Epithelial cell of proximal tubule (primary cell): Measurements from ENCODE around the gene HTR3E. TPM values are rescaled to one million over a fixed set of nuclear protein-coding genes. Genes with fewer than 3 reads are reported as not detected.
"Not testable (repeated sequence)": the region's sequence is repeated elsewhere in the genome, so short reads cannot be mapped to it uniquely, and the experiment has no call there.

Experiments used
- DNase-seq: peaks from one replicate; pipeline ENCODE4 v3.0.0-alpha.2; 2011; ENCODE audit warnings: low read depth
- H3K4me3 ChIP-seq: 2 replicates; pipeline ENCODE4 v1.5.1; 2011; ENCODE audit warnings: low read depth, mild to moderate bottlenecking, low read length
- total RNA-seq: library from RNA; depleted of rRNA; stranded (reverse); fragments of >200 nt; gene quantifications from 2 replicates; pipeline ENCODE4 v1.2.3, GENCODE V29; 2015
- TF ChIP-seq, protein P1 (sequence below): conservative IDR thresholded peaks from 2 replicates; pipeline ENCODE4 v1.5.1; 2012; ENCODE audit warnings: low read depth, mild to moderate bottlenecking, low read length

The HTR3E gene
- total RNA-seq, 1 donor from 2014 or later: not detected

DNA sequence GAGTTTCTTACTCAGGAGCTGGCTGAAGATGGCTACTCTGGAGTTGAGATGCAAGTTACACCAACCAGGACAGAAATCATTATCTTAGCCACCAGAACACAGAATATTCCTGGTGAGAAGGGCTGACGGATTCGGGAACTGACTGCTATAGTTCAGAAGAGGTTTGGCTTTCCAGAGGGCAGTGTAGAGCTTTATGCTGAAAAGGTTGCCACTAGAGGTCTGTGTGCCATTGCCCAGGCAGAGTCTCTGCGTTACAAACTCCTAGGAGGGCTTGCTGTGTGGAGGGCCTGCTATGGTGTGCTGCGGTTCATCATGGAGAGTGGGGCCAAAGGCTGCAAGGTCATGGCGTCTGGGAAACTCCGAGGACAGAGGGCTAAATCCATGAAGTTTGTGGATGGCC is 52.9 kb downstream of the HTR3E start:
- TF ChIP-seq, protein P1, sequence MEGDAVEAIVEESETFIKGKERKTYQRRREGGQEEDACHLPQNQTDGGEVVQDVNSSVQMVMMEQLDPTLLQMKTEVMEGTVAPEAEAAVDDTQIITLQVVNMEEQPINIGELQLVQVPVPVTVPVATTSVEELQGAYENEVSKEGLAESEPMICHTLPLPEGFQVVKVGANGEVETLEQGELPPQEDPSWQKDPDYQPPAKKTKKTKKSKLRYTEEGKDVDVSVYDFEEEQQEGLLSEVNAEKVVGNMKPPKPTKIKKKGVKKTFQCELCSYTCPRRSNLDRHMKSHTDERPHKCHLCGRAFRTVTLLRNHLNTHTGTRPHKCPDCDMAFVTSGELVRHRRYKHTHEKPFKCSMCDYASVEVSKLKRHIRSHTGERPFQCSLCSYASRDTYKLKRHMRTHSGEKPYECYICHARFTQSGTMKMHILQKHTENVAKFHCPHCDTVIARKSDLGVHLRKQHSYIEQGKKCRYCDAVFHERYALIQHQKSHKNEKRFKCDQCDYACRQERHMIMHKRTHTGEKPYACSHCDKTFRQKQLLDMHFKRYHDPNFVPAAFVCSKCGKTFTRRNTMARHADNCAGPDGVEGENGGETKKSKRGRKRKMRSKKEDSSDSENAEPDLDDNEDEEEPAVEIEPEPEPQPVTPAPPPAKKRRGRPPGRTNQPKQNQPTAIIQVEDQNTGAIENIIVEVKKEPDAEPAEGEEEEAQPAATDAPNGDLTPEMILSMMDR: peak; percentile 42
- not testable (repeated sequence) for H3K4me3 ChIP-seq, DNase-seq

DNA sequence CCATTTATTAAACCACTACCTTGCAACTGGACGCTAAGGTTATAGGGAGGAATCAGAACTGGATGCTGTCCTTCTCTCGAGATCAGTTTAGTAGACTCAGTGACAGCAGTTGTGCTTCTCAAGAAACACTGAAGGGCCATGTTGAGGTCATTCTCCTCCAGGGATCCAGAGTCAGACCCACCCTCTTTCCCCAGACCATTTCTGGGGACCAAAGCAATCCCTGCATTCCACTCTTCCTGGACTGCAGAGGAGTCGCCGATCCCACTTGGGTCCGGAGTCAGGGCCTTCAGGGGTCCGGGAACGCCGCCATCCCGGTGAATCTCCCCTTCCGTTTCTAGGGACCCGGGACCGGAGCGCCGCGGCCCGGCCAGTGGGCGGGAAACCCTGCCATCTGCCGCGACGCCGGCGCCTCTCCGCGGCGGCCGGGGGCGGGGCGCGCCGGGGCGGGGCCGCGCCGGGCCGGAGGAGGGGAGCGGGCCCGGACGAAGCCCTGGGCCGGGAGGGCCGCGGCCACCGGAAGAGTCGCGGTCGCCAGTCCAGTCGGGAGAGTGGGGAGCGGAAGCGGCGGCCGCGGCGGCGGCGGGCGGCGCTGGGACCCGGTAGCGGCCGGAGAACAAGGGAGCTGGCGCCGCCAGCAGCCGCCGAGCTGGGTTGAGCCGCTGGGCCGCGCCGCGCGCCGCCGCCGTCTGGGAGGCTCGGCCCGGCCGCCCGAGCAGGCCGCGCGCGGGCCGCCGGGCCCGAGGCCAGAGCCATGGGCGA is 58.2 kb downstream of the HTR3E start, which contains the start of gene DVL3:
TSS of gene DVL3 (plus strand) at position 493 of the 759 bp plus-strand sequence. CDS start at position 752, 259 bp downstream.
- DNase-seq: no peak
- H3K4me3 ChIP-seq: peak within 1 kb of the TSS; percentile 98
- TF ChIP-seq, protein P1: no peak

DNA sequence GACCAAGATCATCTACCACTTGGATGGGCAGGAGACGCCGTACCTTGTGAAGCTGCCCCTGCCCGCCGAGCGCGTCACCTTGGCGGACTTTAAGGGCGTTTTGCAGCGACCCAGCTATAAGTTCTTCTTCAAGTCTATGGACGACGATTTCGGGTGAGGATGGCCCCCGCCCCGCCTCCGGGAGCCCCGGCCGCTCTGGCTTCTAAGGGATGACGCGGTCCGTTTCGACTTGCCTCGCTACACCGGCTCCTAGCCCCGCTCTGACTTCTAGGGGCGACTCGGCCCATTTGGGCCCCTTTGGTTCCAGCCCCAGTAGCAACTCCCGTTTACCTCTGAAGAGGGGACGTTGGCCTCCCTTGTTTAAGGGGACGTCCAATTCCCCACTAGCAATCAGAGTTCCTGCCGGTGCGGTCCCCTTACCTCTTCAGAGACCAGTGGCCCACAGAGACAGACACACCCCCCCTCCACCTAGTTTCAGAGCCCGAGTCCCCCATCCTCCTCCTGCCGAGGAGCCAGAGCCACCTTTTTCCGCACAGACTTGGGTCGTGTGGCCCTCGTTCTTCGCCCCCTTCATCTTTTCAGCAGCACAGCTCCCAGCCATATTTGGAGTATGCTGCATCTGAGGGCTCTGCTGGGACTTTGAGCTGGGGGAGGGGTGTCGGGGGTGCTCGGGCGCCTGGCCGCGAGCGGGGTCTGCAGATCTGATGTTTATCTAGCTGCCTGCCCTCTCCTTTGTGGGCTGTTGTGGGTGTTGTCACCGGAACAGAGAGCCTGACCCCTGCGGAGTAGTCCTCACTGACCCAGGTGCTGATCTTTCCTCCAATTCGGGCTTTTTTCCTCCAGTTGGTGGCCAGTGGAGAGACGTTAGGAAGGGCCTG is 59.0 kb downstream of the HTR3E start:
- H3K4me3 ChIP-seq: peak overlapping the region; percentile 98
- TF ChIP-seq, protein P1: no peak
- no peak for DNase-seq

DNA sequence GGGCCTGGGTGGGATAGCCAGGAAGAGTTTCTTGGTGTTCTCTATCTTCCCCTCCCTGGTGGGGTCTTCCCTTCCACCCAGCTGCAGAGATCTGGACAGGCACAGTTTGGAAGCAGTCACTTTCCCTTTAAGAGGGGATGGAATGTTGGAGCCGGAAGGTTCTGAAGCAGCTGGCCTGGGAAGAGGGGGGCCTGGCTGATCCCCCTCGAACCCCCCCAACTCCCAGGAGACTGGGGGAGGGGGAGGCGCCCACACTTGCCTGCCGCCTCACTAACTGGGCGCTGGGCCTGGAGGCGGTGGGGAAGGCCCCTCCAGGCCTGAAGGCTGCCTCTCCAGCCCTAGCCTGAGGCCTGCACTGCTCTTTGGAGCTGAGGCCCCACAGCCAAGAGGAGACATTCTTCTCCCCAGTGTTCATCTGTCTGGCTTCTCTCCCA is 59.7 kb downstream of the HTR3E start:
- H3K4me3 ChIP-seq: peak overlapping the region; percentile 98
- TF ChIP-seq, protein P1: no peak
- DNase-seq: no peak

Other genes with a start within 250 kb of the HTR3E start
- gene PARL, start 212.2 kb upstream of the HTR3E start, total RNA-seq: 38.1 and 58.2 TPM in 2 replicates
- gene ABCC5, start 79.2 kb upstream of the HTR3E start, total RNA-seq: 7.3 and 15.2 TPM in 2 replicates
- gene HTR3D, start 65.3 kb upstream of the HTR3E start, total RNA-seq: not detected in 2 replicates
- not detected in 2 replicates for gene HTR3C, start 44.0 kb upstream of the HTR3E start, total RNA-seq
- gene EIF2B5, start 38.3 kb downstream of the HTR3E start, total RNA-seq: 26.3 and 39.2 TPM in 2 replicates
- 33.5 and 38.2 TPM in 2 replicates for gene DVL3, start 58.3 kb downstream of the HTR3E start, total RNA-seq
- gene AP2M1, start 77.8 kb downstream of the HTR3E start, total RNA-seq: 274 and 363 TPM in 2 replicates
- 35.1 and 51.1 TPM in 2 replicates for gene ABCF3, start 89.1 kb downstream of the HTR3E start, total RNA-seq
- not detected in 2 replicates for gene VWA5B2, start 132.5 kb downstream of the HTR3E start, total RNA-seq
- 59.7 and 78.1 TPM in 2 replicates for gene ALG3, start 151.9 kb downstream of the HTR3E start, total RNA-seq
- gene EEF1AKMT4, start 152.6 kb downstream of the HTR3E start, total RNA-seq: 6.2 and 6.6 TPM in 2 replicates
- 0.22 and 0.35 TPM in 2 replicates for gene CAMK2N2, start 164.5 kb downstream of the HTR3E start, total RNA-seq
- gene ECE2, start 179.0 kb downstream of the HTR3E start, total RNA-seq: not detected in 2 replicates
- gene PSMD2, start 202.2 kb downstream of the HTR3E start, total RNA-seq: 506 and 1,067 TPM in 2 replicates
- gene EIF4G1, start 217.5 kb downstream of the HTR3E start, total RNA-seq: 313 and 519 TPM in 2 replicates
- gene FAM131A, start 240.5 kb downstream of the HTR3E start, total RNA-seq: 21.3 and 22.7 TPM in 2 replicates